A549 (cell line): Measurements from ENCODE around the gene POC1B. TPM values are rescaled to one million over a fixed set of nuclear protein-coding genes. Genes with fewer than 3 reads are reported as not detected.

Experiments used
- ATAC-seq, 2 experiments: fragments of 200-7000 bp in 1 of 2; fragments of >200 bp in 1 of 2; cut with Nextera tagmentation in 1 of 2; cut with Tn5 transposase in 1 of 2; 3 replicates each; pipeline versions ENCODE4 v1.8.0 to v1.9.1; 2018 to 2020; ENCODE audit warnings: mild to moderate bottlenecking in 1 of 2, moderate library complexity in 1 of 2
- CTCF ChIA-PET: fragments of 300-600 bp; sonication (Branson Sonifier 250); formaldehyde crosslinking; extraction: SDS; loops from one replicate; lab custom pipeline; 2021; ENCODE audit warnings: antibody characterized with exemption, inconsistent platforms; lab: Yijun Ruan, JAX
- POLR2A ChIA-PET: fragments of 350-600 bp; formaldehyde crosslinking; extraction: SDS; loops from one replicate; lab custom pipeline; 2021; ENCODE audit warnings: antibody characterized with exemption, inconsistent platforms; lab: Yijun Ruan, JAX
- DNase-seq, 2 experiments: peaks; one replicate each; pipeline versions ENCODE4 v3.0.0 to v3.0.0-alpha.2; 2011 to 2016; ENCODE audit warnings: low read depth in 1 of 2, low spot score in 1 of 2
- FAIRE-seq: peaks from 2 replicates; lab custom pipeline; 2011; peaks lifted over from hg19 to GRCh38; lab: Jason Lieb, UNC
- H3K27ac ChIP-seq, 2 experiments: fragments of >200 bp; sonication (Bioruptor Twin); formaldehyde crosslinking; 3 replicates each; pipeline ENCODE4 v1.5.1; 2016 to 2017
- H3K4me1 ChIP-seq: fragments of >200 bp; sonication (Bioruptor Twin); formaldehyde crosslinking; 3 replicates; pipeline ENCODE4 v1.6.1; 2016
- H3K4me2 ChIP-seq: fragments of >200 bp; sonication (Bioruptor Twin); formaldehyde crosslinking; 3 replicates; pipeline ENCODE4 v1.6.1; 2016
- H3K4me3 ChIP-seq: fragments of >200 bp; sonication (Bioruptor Twin); formaldehyde crosslinking; 3 replicates; pipeline ENCODE4 v1.5.1; 2016
- H3K9me3 ChIP-seq: fragments of >200 bp; sonication (Bioruptor Twin); formaldehyde crosslinking; 3 replicates; pipeline ENCODE4 v1.6.1; 2016
- BHLHE40 ChIP-seq: IDR thresholded peaks from 2 replicates; pipeline ENCODE4 v1.6.1; 2012; ENCODE audit warnings: low read depth, low read length, inconsistent platforms
- CBX8 ChIP-seq: fragments of 200-600 bp; sonication (generic); IDR thresholded peaks from 2 replicates; pipeline ENCODE4 v1.6.1; 2016
- CEBPB ChIP-seq, 2 experiments: fragments of >200 bp in 1 of 2; sonication (Bioruptor Twin) in 1 of 2; formaldehyde crosslinking in 1 of 2; IDR thresholded peaks; 2 replicates each; pipeline ENCODE4 v1.6.1; 2012 to 2016
- CHD2 ChIP-seq: fragments of 150-350 bp; IDR thresholded peaks from 2 replicates; pipeline ENCODE4 v1.6.1; 2014; ENCODE audit warnings: low read length; ENCODE audit not compliant: partially characterized antibody
- EHMT2 ChIP-seq: fragments of 200-600 bp; sonication (generic); IDR thresholded peaks from 2 replicates; pipeline ENCODE4 v1.6.1; 2016; ENCODE audit warnings: antibody characterized with exemption, low read depth, mild to moderate bottlenecking, moderate library complexity
- ESRRA ChIP-seq: fragments of 150-350 bp; IDR thresholded peaks from 2 replicates; pipeline ENCODE4 v1.6.1; 2014; ENCODE audit warnings: mild to moderate bottlenecking, low read length, borderline replicate concordance
- FOSB ChIP-seq: fragments of 250-450 bp; sonication (Bioruptor Pico); IDR thresholded peaks from 2 replicates; pipeline ENCODE4 v1.5.0; 2020; ENCODE audit warnings: mild to moderate bottlenecking, moderate library complexity
- FOXS1 ChIP-seq: fragments of 250-450 bp; sonication (Bioruptor Pico); IDR thresholded peaks from 2 replicates; pipeline ENCODE4 v1.5.0; 2020; ENCODE audit warnings: mild to moderate bottlenecking, moderate library complexity
- GATA3 ChIP-seq: IDR thresholded peaks from 2 replicates; pipeline ENCODE4 v1.6.1; 2012; ENCODE audit warnings: borderline replicate concordance
- HEYL ChIP-seq: fragments of 250-450 bp; sonication (Bioruptor Pico); IDR thresholded peaks from 2 replicates; pipeline ENCODE4 v1.8.0; 2021; ENCODE audit warnings: mild to moderate bottlenecking, moderate library complexity
- HOXB5 ChIP-seq: fragments of 250-450 bp; sonication (Bioruptor Pico); IDR thresholded peaks from 2 replicates; pipeline ENCODE4 v1.5.0; 2020; ENCODE audit warnings: mild to moderate bottlenecking, moderate library complexity
- JUN ChIP-seq, 2 experiments: fragments of >200 bp; sonication (Bioruptor Twin); formaldehyde crosslinking; IDR thresholded peaks; 2 replicates in 1 of 2; 3 replicates in 1 of 2; pipeline ENCODE4 v1.6.1; 2016 to 2017
- KDM1A ChIP-seq: fragments of 200-600 bp; sonication (generic); IDR thresholded peaks from 2 replicates; pipeline ENCODE4 v1.6.1; 2016; ENCODE audit warnings: low read depth, mild to moderate bottlenecking
- MAZ ChIP-seq: fragments of 150-350 bp; IDR thresholded peaks from 2 replicates; pipeline ENCODE4 v1.6.1; 2014; ENCODE audit warnings: antibody characterized with exemption, low read depth, low read length, borderline replicate concordance
- NR3C1 ChIP-seq: fragments of >200 bp; sonication (Bioruptor Twin); formaldehyde crosslinking; IDR thresholded peaks from 3 replicates; pipeline ENCODE4 v1.6.1; 2017
- POLR2A ChIP-seq: IDR thresholded peaks from 2 replicates; pipeline ENCODE4 v1.6.1; 2012; ENCODE audit warnings: mild to moderate bottlenecking, low read length
- RARB ChIP-seq: fragments of 250-450 bp; sonication (Bioruptor Pico); IDR thresholded peaks from 2 replicates; pipeline ENCODE4 v1.8.0; 2021; ENCODE audit warnings: mild to moderate bottlenecking, moderate library complexity
- RFX5 ChIP-seq: fragments of 450-650 bp; IDR thresholded peaks from 2 replicates; pipeline ENCODE4 v1.7.1; 2014; ENCODE audit warnings: antibody characterized with exemption, mild to moderate bottlenecking, moderate library complexity
- SREBF2 ChIP-seq: fragments of 450-650 bp; IDR thresholded peaks from 2 replicates; pipeline ENCODE4 v1.6.1; 2014; ENCODE audit warnings: mild to moderate bottlenecking, moderate library complexity
- TP53 ChIP-seq: fragments of 250-450 bp; sonication (Bioruptor Pico); IDR thresholded peaks from 2 replicates; pipeline ENCODE4 v1.5.0; 2021; ENCODE audit warnings: mild to moderate bottlenecking, moderate library complexity
- ZNF302 ChIP-seq: fragments of 250-450 bp; sonication (Bioruptor Pico); IDR thresholded peaks from 2 replicates; pipeline ENCODE4 v1.9.0; 2021; ENCODE audit warnings: inconsistent platforms, mild to moderate bottlenecking, moderate library complexity
- WGBS: methylation state at CpG from one replicate; pipeline ENCODE4 v1.1.6; 2017; ENCODE audit errors: missing lambda C conversion rate; 5-methylcytosine and 5-hydroxymethylcytosine counted together
- polyA plus RNA-seq, 4 experiments: library from polyadenylated mRNA; depleted of rRNA in 3 of 4; stranded (reverse); fragments of >200 nt; fragmentation: RNase III in 1 of 4; extraction: RNeasy Plus Mini Kit Qiagen cat#74134 plus additional on column Dnase treatment in 1 of 4; gene quantifications; 2 replicates in 3 of 4; 3 replicates in 1 of 4; pipeline ENCODE4 v1.2.3, GENCODE V29; 2011 to 2017
- TF ChIP-seq, protein P1 (sequence below): IDR thresholded peaks from 2 replicates; pipeline ENCODE4 v1.6.1; 2012
- TF ChIP-seq, protein P2 (sequence below): IDR thresholded peaks from 2 replicates; pipeline ENCODE4 v1.6.1; 2012; ENCODE audit warnings: low read depth, borderline replicate concordance
- TF ChIP-seq, protein P3 (sequence below): fragments of >200 bp; sonication (Bioruptor Twin); formaldehyde crosslinking; IDR thresholded peaks from 3 replicates; pipeline ENCODE4 v1.5.1; 2016
- TF ChIP-seq, protein P4 (sequence below): IDR thresholded peaks from 2 replicates; pipeline ENCODE4 v1.6.1; 2012
- TF ChIP-seq, protein P5 (sequence below): fragments of >200 bp; sonication (Bioruptor Twin); formaldehyde crosslinking; IDR thresholded peaks from 2 replicates; pipeline ENCODE4 v1.6.1; 2016

POC1B gene
- polyA plus RNA-seq, 2 of the 4 experiments (the other 2 are of a cell fraction) = 10.8 to 38.6 TPM

DNA sequence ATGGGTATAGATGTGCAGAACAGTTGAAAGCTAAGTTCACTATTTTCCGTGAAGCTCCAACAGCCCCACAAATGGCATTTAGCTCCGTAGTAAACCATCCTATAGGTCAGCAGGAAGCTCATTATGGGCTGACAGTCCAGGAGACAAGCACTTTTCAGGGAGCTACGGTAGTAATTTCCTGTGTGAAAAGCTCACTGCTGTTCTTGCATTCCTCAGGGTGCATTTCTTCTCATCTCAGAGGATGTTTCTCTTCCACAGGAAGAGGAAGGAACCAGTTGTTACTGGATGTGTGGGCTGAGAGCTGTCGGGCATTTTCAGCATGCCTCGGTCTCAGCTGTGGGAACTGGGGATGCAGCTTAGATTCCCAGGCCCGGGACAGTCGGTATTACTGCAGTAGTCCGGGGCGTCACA lies 74.0 kb downstream of the POC1B start:
- ChIA-PET CTCF (interaction anchor here (1.1 to 1.6 kb wide), 2 partner anchors 9 to 435 kb away, joined by 3 to 6 read pairs; no protein-coding TSS in a partner anchor), POLR2A (no interaction called here)
- Histone ChIP-seq H3K4me1 (peaks cover 15% of the 10 kb centered on the region; the same call in 2 of the 3 replicates), H3K9me3 (no peaks in the 10 kb centered on the region), H3K4me2 (no peak overlapping the region), H3K27ac (0 out of 6 replicates have a peak overlapping the region, but pooled peaks of 1 of the 2 experiments have one; percentile 5), H3K4me3 (no peak overlapping the region)
- TF ChIP-seq FOSB (CRISPR knock-in tag) = no peak
- no peak for TF ChIP-seq CBX8
- TF ChIP-seq JUN (IDR thresholded peaks at IDR 0.05) = no peak
- TF ChIP-seq, protein P1, sequence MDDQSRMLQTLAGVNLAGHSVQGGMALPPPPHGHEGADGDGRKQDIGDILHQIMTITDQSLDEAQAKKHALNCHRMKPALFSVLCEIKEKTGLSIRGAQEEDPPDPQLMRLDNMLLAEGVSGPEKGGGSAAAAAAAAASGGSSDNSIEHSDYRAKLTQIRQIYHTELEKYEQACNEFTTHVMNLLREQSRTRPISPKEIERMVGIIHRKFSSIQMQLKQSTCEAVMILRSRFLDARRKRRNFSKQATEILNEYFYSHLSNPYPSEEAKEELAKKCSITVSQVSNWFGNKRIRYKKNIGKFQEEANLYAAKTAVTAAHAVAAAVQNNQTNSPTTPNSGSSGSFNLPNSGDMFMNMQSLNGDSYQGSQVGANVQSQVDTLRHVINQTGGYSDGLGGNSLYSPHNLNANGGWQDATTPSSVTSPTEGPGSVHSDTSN = no peak
- TF ChIP-seq TP53 = no peak
- no peak for TF ChIP-seq RARB
- no peak for TF ChIP-seq HEYL (CRISPR knock-in tag)
- TF ChIP-seq HOXB5 = no peak
- no peak for TF ChIP-seq EHMT2
- TF ChIP-seq MAZ = no peak
- TF ChIP-seq CEBPB (IDR thresholded peaks at IDR 0.05) = no peak
- TF ChIP-seq SREBF2 = no peak
- TF ChIP-seq, protein P2, sequence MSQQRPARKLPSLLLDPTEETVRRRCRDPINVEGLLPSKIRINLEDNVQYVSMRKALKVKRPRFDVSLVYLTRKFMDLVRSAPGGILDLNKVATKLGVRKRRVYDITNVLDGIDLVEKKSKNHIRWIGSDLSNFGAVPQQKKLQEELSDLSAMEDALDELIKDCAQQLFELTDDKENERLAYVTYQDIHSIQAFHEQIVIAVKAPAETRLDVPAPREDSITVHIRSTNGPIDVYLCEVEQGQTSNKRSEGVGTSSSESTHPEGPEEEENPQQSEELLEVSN = no peak
- TF ChIP-seq, protein P3, sequence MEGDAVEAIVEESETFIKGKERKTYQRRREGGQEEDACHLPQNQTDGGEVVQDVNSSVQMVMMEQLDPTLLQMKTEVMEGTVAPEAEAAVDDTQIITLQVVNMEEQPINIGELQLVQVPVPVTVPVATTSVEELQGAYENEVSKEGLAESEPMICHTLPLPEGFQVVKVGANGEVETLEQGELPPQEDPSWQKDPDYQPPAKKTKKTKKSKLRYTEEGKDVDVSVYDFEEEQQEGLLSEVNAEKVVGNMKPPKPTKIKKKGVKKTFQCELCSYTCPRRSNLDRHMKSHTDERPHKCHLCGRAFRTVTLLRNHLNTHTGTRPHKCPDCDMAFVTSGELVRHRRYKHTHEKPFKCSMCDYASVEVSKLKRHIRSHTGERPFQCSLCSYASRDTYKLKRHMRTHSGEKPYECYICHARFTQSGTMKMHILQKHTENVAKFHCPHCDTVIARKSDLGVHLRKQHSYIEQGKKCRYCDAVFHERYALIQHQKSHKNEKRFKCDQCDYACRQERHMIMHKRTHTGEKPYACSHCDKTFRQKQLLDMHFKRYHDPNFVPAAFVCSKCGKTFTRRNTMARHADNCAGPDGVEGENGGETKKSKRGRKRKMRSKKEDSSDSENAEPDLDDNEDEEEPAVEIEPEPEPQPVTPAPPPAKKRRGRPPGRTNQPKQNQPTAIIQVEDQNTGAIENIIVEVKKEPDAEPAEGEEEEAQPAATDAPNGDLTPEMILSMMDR = no peak
- TF ChIP-seq POLR2A = no peak
- TF ChIP-seq, protein P4, sequence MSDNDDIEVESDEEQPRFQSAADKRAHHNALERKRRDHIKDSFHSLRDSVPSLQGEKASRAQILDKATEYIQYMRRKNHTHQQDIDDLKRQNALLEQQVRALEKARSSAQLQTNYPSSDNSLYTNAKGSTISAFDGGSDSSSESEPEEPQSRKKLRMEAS = no peak
- no peak for TF ChIP-seq RFX5
- no peak for TF ChIP-seq GATA3
- no peak for TF ChIP-seq KDM1A
- TF ChIP-seq ZNF302 = no peak
- 88% methylated on average over 9 of the region's 9 CpGs for WGBS
- ATAC-seq (peak in 1 of 2 experiments; percentile 37; a peak in 3 of 6 replicates), DNase-seq (no peak), FAIRE-seq (no peak)

DNA sequence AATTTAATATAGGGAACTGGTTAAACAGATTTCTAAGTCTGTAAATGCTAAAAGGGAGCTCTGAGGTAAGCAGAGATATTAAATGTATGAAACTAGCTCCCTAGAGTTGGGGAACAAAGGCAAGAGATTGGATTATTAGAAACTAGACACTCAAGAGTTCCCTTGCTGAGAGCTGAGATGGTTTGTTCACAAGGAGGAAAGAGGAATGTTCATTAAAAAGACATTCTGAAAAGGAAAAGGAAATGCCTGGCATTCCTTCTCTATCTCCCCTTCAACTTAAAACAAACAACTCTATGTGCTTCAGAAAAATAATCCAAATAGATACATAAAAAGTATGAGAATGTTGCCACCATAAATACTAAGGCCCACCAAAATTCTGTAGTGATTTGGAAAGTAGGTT lies 74.9 kb downstream of the POC1B start:
- peak overlapping the region; percentile 46; the same call in 2 of the 3 replicates for H3K4me2 ChIP-seq
- peak in 1 of 2 experiments; percentile 45; a peak in 2 of 6 replicates for ATAC-seq
- peaks cover 15% of the 10 kb centered on the region; the same call in 2 of the 3 replicates for H3K4me1 ChIP-seq
- TF ChIP-seq POLR2A (no peak), RFX5 (no peak), NR3C1 (no peak), HOXB5 (no peak), CHD2 (no peak), ZNF302 (no peak), BHLHE40 (no peak), FOXS1 (CRISPR knock-in tag) (no peak), CBX8 (no peak), ESRRA (no peak)
- TF ChIP-seq, protein P5, sequence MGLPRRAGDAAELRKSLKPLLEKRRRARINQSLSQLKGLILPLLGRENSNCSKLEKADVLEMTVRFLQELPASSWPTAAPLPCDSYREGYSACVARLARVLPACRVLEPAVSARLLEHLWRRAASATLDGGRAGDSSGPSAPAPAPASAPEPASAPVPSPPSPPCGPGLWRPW = no peak
- TF ChIP-seq, protein P3 = no peak
- TF ChIP-seq, all 56 proteins: peak for 0
- H3K27ac ChIP-seq = no peak overlapping the region
- H3K9me3 ChIP-seq = no peaks in the 10 kb centered on the region
- POLR2A ChIA-PET = interaction anchor here (1.0 kb wide), 1 partner anchor 99 kb away, joined by 6 read pairs; the partner anchor contains the start of gene DUSP6
- FAIRE-seq = no peak
- CTCF ChIA-PET = interaction anchor here (1.0 to 1.8 kb wide), 5 partner anchors 10 to 434 kb away, joined by 3 to 8 read pairs (median 4); no protein-coding TSS in a partner anchor
- H3K4me3 ChIP-seq = no peak overlapping the region
- DNase-seq = no peak
